ENCODE measurements around the gene VSTM1. TPM values are rescaled to one million over a fixed set of nuclear protein-coding genes. Genes with fewer than 3 reads are reported as not detected.

Gene VSTM1
- total and polyA plus RNA-seq, 2 experiments from 2014 or later, result not detected

DNA sequence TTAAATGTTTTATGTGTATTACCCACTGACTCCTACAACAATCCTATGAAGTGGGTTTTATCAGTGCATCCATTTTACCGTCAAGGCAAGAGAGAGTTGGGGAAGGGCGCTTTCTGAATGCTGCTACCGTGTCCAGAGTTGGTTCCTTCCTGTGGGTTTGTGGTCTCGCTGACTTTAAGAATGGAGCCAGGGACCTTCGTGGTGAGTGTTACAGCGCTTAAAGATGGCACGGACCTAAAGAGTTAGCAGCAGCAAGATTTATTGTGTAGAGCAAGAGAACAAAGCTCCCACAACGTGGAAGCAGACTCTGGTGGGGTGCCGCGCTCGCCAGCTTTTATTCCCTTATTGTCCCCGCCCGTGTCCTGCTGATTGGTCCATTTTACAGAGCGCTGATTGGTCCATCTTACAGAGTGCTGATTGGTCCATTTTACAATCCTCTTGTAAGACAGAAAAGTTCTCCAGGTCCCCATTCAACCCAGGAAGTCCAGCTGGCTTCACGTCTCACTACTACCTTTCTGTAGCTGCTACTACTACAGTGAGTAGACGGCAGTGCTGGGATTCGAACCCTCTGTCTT lies 30.8 kb upstream of the VSTM1 start:
- TF ChIP-seq, protein P1, sequence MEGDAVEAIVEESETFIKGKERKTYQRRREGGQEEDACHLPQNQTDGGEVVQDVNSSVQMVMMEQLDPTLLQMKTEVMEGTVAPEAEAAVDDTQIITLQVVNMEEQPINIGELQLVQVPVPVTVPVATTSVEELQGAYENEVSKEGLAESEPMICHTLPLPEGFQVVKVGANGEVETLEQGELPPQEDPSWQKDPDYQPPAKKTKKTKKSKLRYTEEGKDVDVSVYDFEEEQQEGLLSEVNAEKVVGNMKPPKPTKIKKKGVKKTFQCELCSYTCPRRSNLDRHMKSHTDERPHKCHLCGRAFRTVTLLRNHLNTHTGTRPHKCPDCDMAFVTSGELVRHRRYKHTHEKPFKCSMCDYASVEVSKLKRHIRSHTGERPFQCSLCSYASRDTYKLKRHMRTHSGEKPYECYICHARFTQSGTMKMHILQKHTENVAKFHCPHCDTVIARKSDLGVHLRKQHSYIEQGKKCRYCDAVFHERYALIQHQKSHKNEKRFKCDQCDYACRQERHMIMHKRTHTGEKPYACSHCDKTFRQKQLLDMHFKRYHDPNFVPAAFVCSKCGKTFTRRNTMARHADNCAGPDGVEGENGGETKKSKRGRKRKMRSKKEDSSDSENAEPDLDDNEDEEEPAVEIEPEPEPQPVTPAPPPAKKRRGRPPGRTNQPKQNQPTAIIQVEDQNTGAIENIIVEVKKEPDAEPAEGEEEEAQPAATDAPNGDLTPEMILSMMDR (IDR thresholded peaks at IDR 0.05; ENCODE audit: poor library complexity), result no peak
- TF ChIP-seq EZH2phosphoT487 (IDR thresholded peaks at IDR 0.05; ENCODE audit: low read depth, severe bottlenecking, unreplicated experiment) (no peak), EZH2 (IDR thresholded peaks at IDR 0.05; ENCODE audit: borderline replicate concordance) (no peak)
- 87% methylated on average over 17 of the region's 17 CpGs for WGBS (ENCODE audit: low lambda C conversion rate, missing lambda C conversion rate)
- Histone ChIP-seq H4K20me1 (ENCODE audit: insufficient read depth, poor library complexity, severe bottlenecking) (no peaks in the 10 kb centered on the region), H3K9me2 (replicated peaks; ENCODE audit: insufficient read depth) (no peaks in the 10 kb centered on the region), H3K4me2 (no peak overlapping the region), H3K4me1 (ENCODE audit: insufficient read depth) (peaks cover 10% of the 10 kb centered on the region), H3K9me3 (ENCODE audit: low read depth) (no peaks in the 10 kb centered on the region), H3K27ac (no peak overlapping the region), H3K36me3 (replicated peaks; ENCODE audit: insufficient read depth, low read depth) (no peaks in the 10 kb centered on the region), H2AFZ (no peak overlapping the region), H3K79me2 (no peaks in the 10 kb centered on the region), H3K27me3 (peaks cover 16% of the 10 kb centered on the region), H3K4me3 (no peak overlapping the region)
- no peak for DNase-seq (ENCODE audit: low spot score)

DNA sequence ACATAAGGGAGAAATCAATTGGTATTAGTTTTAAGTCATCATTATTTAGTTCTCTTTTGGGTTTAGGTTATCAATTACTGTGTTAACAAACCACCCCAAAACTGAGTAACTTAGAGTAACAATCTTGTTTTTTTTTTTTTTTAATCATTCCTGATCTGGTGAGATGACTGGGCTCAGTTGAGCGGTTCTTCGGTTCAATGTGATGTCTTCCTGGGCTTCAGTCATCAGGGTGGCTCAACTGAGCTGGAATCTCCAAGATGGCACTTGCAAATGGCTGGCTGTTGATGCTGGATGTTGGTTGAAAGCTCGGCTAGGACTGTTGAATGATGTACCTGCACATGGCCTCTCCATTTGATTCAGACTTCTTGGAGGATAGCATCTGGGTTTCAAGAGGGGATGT lies 20.7 kb upstream of the VSTM1 start:
- no peak overlapping the region for H2AFZ ChIP-seq
- H4K20me1 ChIP-seq (ENCODE audit: insufficient read depth, poor library complexity, severe bottlenecking), result no peaks in the 10 kb centered on the region
- H3K4me3 ChIP-seq, result no peak overlapping the region
- no peak overlapping the region for H3K27ac ChIP-seq
- no peak for DNase-seq (ENCODE audit: low spot score)
- no peak overlapping the region for H3K4me2 ChIP-seq
- H3K27me3 ChIP-seq, result no peaks in the 10 kb centered on the region
- no peaks in the 10 kb centered on the region for H3K36me3 ChIP-seq (replicated peaks; ENCODE audit: insufficient read depth, low read depth)
- no peaks in the 10 kb centered on the region for H3K4me1 ChIP-seq (ENCODE audit: insufficient read depth)
- no peaks in the 10 kb centered on the region for H3K9me3 ChIP-seq (ENCODE audit: low read depth)
- 91% methylated on average over 3 of the region's 3 CpGs for WGBS (ENCODE audit: low lambda C conversion rate, missing lambda C conversion rate)
- H3K9me2 ChIP-seq (replicated peaks; ENCODE audit: insufficient read depth), result no peaks in the 10 kb centered on the region
- H3K79me2 ChIP-seq, result no peaks in the 10 kb centered on the region
- TF ChIP-seq EZH2 (IDR thresholded peaks at IDR 0.05; ENCODE audit: borderline replicate concordance) (no peak), EZH2phosphoT487 (IDR thresholded peaks at IDR 0.05; ENCODE audit: low read depth, severe bottlenecking, unreplicated experiment) (no peak)

DNA sequence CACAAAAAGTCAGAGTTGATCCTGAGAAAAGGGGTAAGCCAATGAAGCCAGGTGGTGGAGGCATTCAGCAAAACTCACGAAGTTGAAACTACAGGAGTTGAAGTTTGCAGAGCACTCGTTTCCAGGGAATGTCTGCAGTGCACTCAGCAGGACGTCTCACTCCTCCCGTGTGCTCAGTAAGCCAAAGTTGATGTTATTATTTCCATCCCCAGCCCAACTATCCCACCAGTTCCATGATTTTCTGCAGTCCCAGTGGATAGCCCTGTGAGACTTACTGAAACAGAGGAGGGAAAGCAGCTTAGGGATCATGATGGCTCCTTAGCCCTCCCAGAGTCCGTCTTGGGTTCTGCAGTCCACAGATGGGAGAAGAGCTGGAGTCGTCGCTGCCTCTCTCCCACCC lies 17.3 kb upstream of the VSTM1 start, which contains the start of gene TARM1:
Gene TARM1 (minus strand): TSS at position 334 of the 400 bp plus-strand sequence. CDS start 25 bp downstream, at position 309.
- Histone ChIP-seq H4K20me1 (ENCODE audit: insufficient read depth, poor library complexity, severe bottlenecking) (no peaks in the 10 kb centered on the region), H3K36me3 (replicated peaks; ENCODE audit: insufficient read depth, low read depth) (no peaks in the 10 kb centered on the region), H3K27ac (no peak within 1 kb of the TSS), H3K27me3 (no peaks in the 10 kb centered on the region), H3K9me3 (ENCODE audit: low read depth) (no peaks in the 10 kb centered on the region), H3K9me2 (replicated peaks; ENCODE audit: insufficient read depth) (no peaks in the 10 kb centered on the region), H3K4me2 (no peak within 1 kb of the TSS), H3K79me2 (no peaks in the 10 kb centered on the region), H2AFZ (no peak within 1 kb of the TSS), H3K4me3 (no peak within 1 kb of the TSS), H3K4me1 (ENCODE audit: insufficient read depth) (no peaks in the 10 kb centered on the region)
- WGBS (ENCODE audit: low lambda C conversion rate, missing lambda C conversion rate), result 88% methylated on average over 7 of the region's 7 CpGs
- DNase-seq (ENCODE audit: low spot score), result no peak
- TF ChIP-seq EZH2phosphoT487 (IDR thresholded peaks at IDR 0.05; ENCODE audit: low read depth, severe bottlenecking, unreplicated experiment) (no peak), EZH2 (IDR thresholded peaks at IDR 0.05; ENCODE audit: borderline replicate concordance) (no peak)
- TF ChIP-seq, protein P1 (IDR thresholded peaks at IDR 0.05; ENCODE audit: poor library complexity), result no peak

DNA sequence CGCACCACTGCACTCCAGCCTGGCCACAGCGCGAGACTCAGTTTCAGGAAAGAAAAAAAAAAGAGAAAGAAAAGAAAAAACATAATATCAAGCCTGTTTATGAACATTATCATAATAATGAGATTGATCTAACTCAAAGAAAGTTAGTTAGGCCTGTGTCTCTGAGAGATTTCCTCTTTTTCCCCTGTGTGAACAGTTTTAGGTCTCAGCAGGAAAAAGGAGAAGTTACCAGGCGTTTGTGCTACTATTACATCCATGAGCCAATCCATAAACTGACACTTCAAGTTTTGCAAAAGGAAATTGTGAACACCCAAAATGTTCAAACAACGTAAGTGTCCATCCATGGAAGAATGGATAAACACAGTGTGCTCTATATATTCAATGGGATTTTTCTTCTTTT lies 13.6 kb upstream of the VSTM1 start:
- Histone ChIP-seq H3K79me2 (no peaks in the 10 kb centered on the region), H3K4me2 (no peak overlapping the region), H3K4me3 (no peak overlapping the region), H3K27ac (no peak overlapping the region), H3K4me1 (ENCODE audit: insufficient read depth) (no peaks in the 10 kb centered on the region), H3K36me3 (replicated peaks; ENCODE audit: insufficient read depth, low read depth) (no peaks in the 10 kb centered on the region), H2AFZ (no peak overlapping the region), H3K9me2 (replicated peaks; ENCODE audit: insufficient read depth) (no peaks in the 10 kb centered on the region), H3K27me3 (no peaks in the 10 kb centered on the region), H3K9me3 (ENCODE audit: low read depth) (no peaks in the 10 kb centered on the region), H4K20me1 (ENCODE audit: insufficient read depth, poor library complexity, severe bottlenecking) (no peaks in the 10 kb centered on the region)
- no peak for DNase-seq (ENCODE audit: low spot score)
- 95% methylated on average over 5 of the region's 5 CpGs for WGBS (ENCODE audit: low lambda C conversion rate, missing lambda C conversion rate)
- no peak for TF ChIP-seq EZH2 (IDR thresholded peaks at IDR 0.05; ENCODE audit: borderline replicate concordance)
- TF ChIP-seq, protein P1 (IDR thresholded peaks at IDR 0.05; ENCODE audit: poor library complexity), result no peak
- no peak for TF ChIP-seq EZH2phosphoT487 (IDR thresholded peaks at IDR 0.05; ENCODE audit: low read depth, severe bottlenecking, unreplicated experiment)

Data from hepatocyte (in vitro differentiated cells).